Naive thymus-derived CD4-positive, alpha-beta T cell (primary cell): Measurements from ENCODE around the gene IFT172. TPM values are rescaled to one million over a fixed set of nuclear protein-coding genes. Genes with fewer than 3 reads are reported as not detected.

Source experiments
- ATAC-seq: fragments of 150-1000 bp; cut with Tn5 transposase; 2 replicates; pipeline ENCODE4 v1.10.0; 2021; ENCODE audit warnings: mild to moderate bottlenecking, moderate library complexity
- CTCF ChIA-PET: fragments of 350-600 bp; sonication (Branson Sonifier 250); formaldehyde crosslinking; loops from one replicate; lab custom pipeline; 2021; ENCODE audit warnings: antibody characterized with exemption; lab: Charles Lee
- POLR2A ChIA-PET: fragments of 350-600 bp; sonication (Branson Sonifier 250); formaldehyde crosslinking; loops from one replicate; lab custom pipeline; 2021; ENCODE audit warnings: antibody characterized with exemption, inconsistent platforms; lab: Charles Lee
- DNase-seq, 9 donors: peaks; one replicate each; pipeline versions ENCODE4 v3.0.0 to v3.0.0-alpha.2; 2020 to 2022; ENCODE audit warnings: mixed read lengths in 1 of 9
- H3K27ac ChIP-seq: one replicate; pipeline ENCODE4 v1.7.0; 2013; ENCODE audit warnings: mild to moderate bottlenecking, low read depth, low read length, moderate library complexity
- H3K27me3 ChIP-seq, 2 donors: one replicate each; pipeline ENCODE4 v1.7.0; 2013; ENCODE audit warnings: low read length in 2 of 2, mild to moderate bottlenecking in 2 of 2, moderate library complexity in 2 of 2; ENCODE audit not compliant: control insufficient read depth in 2 of 2, insufficient read depth in 2 of 2
- H3K36me3 ChIP-seq, 3 experiments: 1 replicate in 2 of 3; 2 replicates in 1 of 3; pipeline ENCODE4 v1.7.0; 2013; ENCODE audit warnings: low read length in 3 of 3, mild to moderate bottlenecking in 3 of 3, moderate library complexity in 1 of 3; ENCODE audit not compliant: insufficient read depth in 3 of 3, control insufficient read depth in 2 of 3
- H3K4me1 ChIP-seq, 2 donors: one replicate each; pipeline ENCODE4 v1.7.0; 2013; ENCODE audit warnings: low read length in 2 of 2, mild to moderate bottlenecking in 2 of 2, moderate library complexity in 1 of 2; ENCODE audit not compliant: control insufficient read depth in 2 of 2, insufficient read depth in 2 of 2
- H3K4me3 ChIP-seq: 2 replicates; pipeline ENCODE4 v1.7.0; 2013; ENCODE audit warnings: mild to moderate bottlenecking, low read length
- H3K9me3 ChIP-seq, 3 experiments: 1 replicate in 2 of 3; 2 replicates in 1 of 3; pipeline ENCODE4 v1.7.0; 2013; ENCODE audit warnings: low read length in 3 of 3; ENCODE audit not compliant: control insufficient read depth in 2 of 3
- H3K27ac Mint-ChIP-seq, 9 donors: one replicate each; pipeline ENCODE4 v1.8.0; 2020 to 2022; ENCODE audit warnings: mixed read lengths in 9 of 9, mild to moderate bottlenecking in 8 of 9, moderate library complexity in 5 of 9, inconsistent platforms in 2 of 9
- H3K27me3 Mint-ChIP-seq, 5 donors: one replicate each; pipeline ENCODE4 v1.8.0; 2021 to 2022; ENCODE audit warnings: mixed read lengths in 5 of 5, mild to moderate bottlenecking in 1 of 5
- H3K36me3 Mint-ChIP-seq, 5 donors: one replicate each; pipeline ENCODE4 v1.8.0; 2020 to 2022; ENCODE audit warnings: mixed read lengths in 5 of 5, mild to moderate bottlenecking in 3 of 5, inconsistent platforms in 1 of 5
- H3K4me1 Mint-ChIP-seq, 7 donors: one replicate each; pipeline ENCODE4 v1.8.0; 2020 to 2022; ENCODE audit warnings: mixed read lengths in 7 of 7, mild to moderate bottlenecking in 3 of 7, inconsistent platforms in 1 of 7
- H3K4me3 Mint-ChIP-seq, 10 donors: one replicate each; pipeline ENCODE4 v1.8.0; 2020 to 2022; ENCODE audit warnings: mild to moderate bottlenecking in 10 of 10, mixed read lengths in 10 of 10, moderate library complexity in 6 of 10, inconsistent platforms in 2 of 10
- H3K9me3 Mint-ChIP-seq, 11 donors: one replicate each; pipeline ENCODE4 v1.8.0; 2020 to 2022; ENCODE audit warnings: mixed read lengths in 11 of 11, mild to moderate bottlenecking in 4 of 11, inconsistent platforms in 1 of 11, moderate library complexity in 1 of 11
- intact Hi-C, 2 donors: fragments of 100-400 bp; cut with micrococcal nuclease; formaldehyde crosslinking; loops; one replicate each; pipeline ENCODE4 v1.15.1; 2023
- polyA plus RNA-seq, 2 donors: library from polyadenylated mRNA; unstranded; fragments of 300-500 nt; fragmentation: Illumina TruSeq; gene quantifications; one replicate each; pipeline ENCODE4 v1.2.3, GENCODE V29; 2021
- total RNA-seq, 6 experiments: library from RNA in 5 of 6; stranded (reverse) in 5 of 6; gene quantifications; 1 replicate in 5 of 6; 2 replicates in 1 of 6; pipeline ENCODE4 v1.2.3 and lab custom pipeline; 2021 to 2026

The IFT172 gene
- total and polyA plus RNA-seq, 7 experiments from 2014 or later = 1.4 to 35.8 (median 21.1) TPM

DNA sequence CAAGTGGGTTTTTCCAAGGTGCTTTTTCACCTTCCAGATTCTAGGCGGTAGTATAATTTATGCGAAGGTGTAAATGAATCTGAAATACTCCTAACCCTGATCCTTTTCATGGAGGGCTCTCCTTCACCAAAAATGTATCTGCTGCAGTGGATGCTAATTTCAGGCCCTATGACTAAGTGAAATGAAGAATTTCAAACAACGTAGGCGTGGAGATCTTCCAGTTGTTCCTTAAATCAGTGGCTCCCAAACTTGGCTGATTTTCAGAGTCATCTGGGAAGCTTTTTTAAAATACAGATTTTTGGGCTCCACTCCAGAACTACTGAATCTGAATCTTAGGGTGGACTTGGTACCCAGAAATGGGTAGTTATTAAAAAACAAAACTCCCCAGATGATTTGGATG lies 12.6 kb upstream of the IFT172 start:
- H3K4me1 Mint-ChIP-seq = no peaks in the 10 kb centered on the region
- DNase-seq (no peak), ATAC-seq (no peak)
- intact Hi-C loops = no loop called here
- peaks cover 0 to 2% (median 0%) of the 10 kb centered on the region in 11 donors for H3K9me3 Mint-ChIP-seq
- no peak overlapping the region for H3K4me3 Mint-ChIP-seq
- no peaks in the 10 kb centered on the region for H3K4me1 ChIP-seq
- no peak overlapping the region for H3K27ac Mint-ChIP-seq
- no peaks in the 10 kb centered on the region for H3K36me3 ChIP-seq
- H3K9me3 ChIP-seq = no peaks in the 10 kb centered on the region
- peaks cover 15 to 31% (median 19%) of the 10 kb centered on the region in 5 donors for H3K27me3 Mint-ChIP-seq
- ChIA-PET CTCF (no interaction called here), POLR2A (no interaction called here)
- H3K36me3 Mint-ChIP-seq = no peaks in the 10 kb centered on the region
- no peak overlapping the region for H3K4me3 ChIP-seq
- H3K27me3 ChIP-seq = peaks cover 0 to under 1% of the 10 kb centered on the region in 2 donors
- H3K27ac ChIP-seq = no peak overlapping the region

DNA sequence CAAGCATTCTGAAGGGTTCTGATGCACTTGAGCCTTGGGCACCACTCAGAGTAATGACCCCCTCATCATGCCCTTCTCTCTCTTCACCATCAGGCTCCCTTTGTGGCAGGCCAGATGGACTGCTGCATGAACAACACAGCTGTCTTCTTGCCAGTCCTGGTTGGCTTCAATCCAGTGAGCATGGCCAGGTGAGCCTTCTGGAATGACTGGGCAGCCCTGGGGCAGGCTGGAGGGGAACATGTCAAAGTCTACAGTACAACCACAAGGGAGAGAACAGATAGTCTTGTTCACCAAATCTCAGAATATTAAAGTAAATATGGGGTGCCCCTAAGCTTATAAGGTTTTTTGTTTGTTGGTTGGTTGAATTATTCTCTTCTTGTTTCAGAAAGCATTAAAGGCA lies 11.5 kb upstream of the IFT172 start:
- H3K9me3 ChIP-seq = no peaks in the 10 kb centered on the region
- intact Hi-C loops = no loop called here
- CTCF ChIA-PET = no interaction called here
- POLR2A ChIA-PET = interaction anchor here (1.1 kb wide), 1 partner anchor 11 kb away, joined by 3 read pairs; the partner anchor contains the start of gene IFT172
- peaks cover 0 to 3% of the 10 kb centered on the region in 2 donors for H3K27me3 ChIP-seq
- no peaks in the 10 kb centered on the region for H3K36me3 ChIP-seq
- no peak overlapping the region for H3K27ac ChIP-seq
- H3K27me3 Mint-ChIP-seq = peaks cover 24 to 42% (median 29%) of the 10 kb centered on the region in 5 donors
- DNase-seq (no peak), ATAC-seq (no peak)
- peaks cover 0 to under 1% (median 0%) of the 10 kb centered on the region in 7 donors for H3K4me1 Mint-ChIP-seq
- no peaks in the 10 kb centered on the region for H3K4me1 ChIP-seq
- H3K4me3 ChIP-seq = no peak overlapping the region
- H3K4me3 Mint-ChIP-seq = no peak overlapping the region
- H3K36me3 Mint-ChIP-seq = peaks cover 0 to 3% (median 0%) of the 10 kb centered on the region in 5 donors
- peaks cover 0 to 2% (median 0%) of the 10 kb centered on the region in 11 donors for H3K9me3 Mint-ChIP-seq
- no peak overlapping the region for H3K27ac Mint-ChIP-seq

DNA sequence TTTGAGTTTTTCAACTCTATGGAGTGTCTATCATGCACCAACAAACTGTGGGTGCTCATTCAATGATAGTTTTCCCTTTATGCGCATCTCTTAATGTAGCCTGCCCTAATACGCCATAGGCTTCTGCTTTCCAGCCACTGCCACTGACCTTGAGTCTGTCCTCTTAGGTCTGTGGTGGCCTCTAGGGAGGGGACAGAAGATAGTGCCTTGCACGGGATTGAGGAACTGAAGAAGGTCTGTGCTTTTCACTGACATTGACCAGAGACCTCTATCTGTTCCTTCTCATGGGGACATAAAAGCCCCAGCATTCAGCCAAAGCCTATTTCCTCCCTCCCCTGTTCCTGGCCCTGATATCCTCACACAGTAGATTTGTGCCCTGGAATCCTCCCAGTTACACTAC lies 9.4 kb upstream of the IFT172 start:
- ATAC-seq = no peak

DNA sequence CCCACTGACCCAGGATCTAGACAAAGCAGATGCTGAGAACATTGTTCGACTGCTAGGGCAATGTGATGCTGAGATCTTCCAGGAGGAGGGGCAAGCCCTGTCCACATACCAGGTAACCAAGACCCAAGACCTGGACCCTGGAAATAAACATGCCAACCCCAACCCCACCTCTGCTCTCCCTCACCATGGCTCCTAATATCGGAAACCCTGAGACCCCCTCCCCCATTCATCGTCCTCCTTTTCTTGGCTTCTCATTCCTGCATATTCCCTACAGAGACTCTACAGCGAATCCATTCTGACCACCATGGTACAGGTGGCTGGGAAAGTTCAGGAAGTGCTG lies 7.7 kb upstream of the IFT172 start:
- Mint-ChIP-seq H3K36me3 (peaks cover 0 to 5% (median 0%) of the 10 kb centered on the region in 5 donors), H3K27ac (no peak overlapping the region), H3K4me3 (peak overlapping the region in 2 of 10 donors; percentile 38 to 52), H3K4me1 (peaks cover 6 to 17% (median 8%) of the 10 kb centered on the region in 7 donors), H3K27me3 (peaks cover 46 to 65% (median 51%) of the 10 kb centered on the region in 5 donors), H3K9me3 (peaks cover 0 to 2% (median 0%) of the 10 kb centered on the region in 11 donors)
- H3K9me3 ChIP-seq = no peaks in the 10 kb centered on the region
- peaks cover 7 to 9% of the 10 kb centered on the region in 2 donors for H3K27me3 ChIP-seq
- ATAC-seq (no peak), DNase-seq (no peak)
- CTCF ChIA-PET = no interaction called here
- peaks cover 0 to 4% of the 10 kb centered on the region in 2 donors for H3K4me1 ChIP-seq
- no peak overlapping the region for H3K27ac ChIP-seq
- no peak overlapping the region for H3K4me3 ChIP-seq
- POLR2A ChIA-PET = no interaction called here
- H3K36me3 ChIP-seq = no peaks in the 10 kb centered on the region
- intact Hi-C loops = no loop called here

More for the DNA sequence above, 9.4 kb upstream of the IFT172 start:
- Histone ChIP-seq H3K9me3 (no peaks in the 10 kb centered on the region), H3K4me1 (peaks cover 0 to 4% of the 10 kb centered on the region in 2 donors), H3K4me3 (no peak overlapping the region), H3K27ac (no peak overlapping the region), H3K36me3 (no peaks in the 10 kb centered on the region), H3K27me3 (peaks cover 6 to 9% of the 10 kb centered on the region in 2 donors)
- Mint-ChIP-seq H3K27me3 (peaks cover 38 to 57% (median 42%) of the 10 kb centered on the region in 5 donors), H3K4me3 (no peak overlapping the region), H3K4me1 (peaks cover 6 to 9% (median 8%) of the 10 kb centered on the region in 7 donors), H3K36me3 (peaks cover 0 to 5% (median 0%) of the 10 kb centered on the region in 5 donors), H3K27ac (no peak overlapping the region), H3K9me3 (peaks cover 0 to 2% (median 0%) of the 10 kb centered on the region in 11 donors)
- POLR2A ChIA-PET = no interaction called here
- DNase-seq = no peak
- intact Hi-C loops = no loop called here
- CTCF ChIA-PET = no interaction called here

DNA sequence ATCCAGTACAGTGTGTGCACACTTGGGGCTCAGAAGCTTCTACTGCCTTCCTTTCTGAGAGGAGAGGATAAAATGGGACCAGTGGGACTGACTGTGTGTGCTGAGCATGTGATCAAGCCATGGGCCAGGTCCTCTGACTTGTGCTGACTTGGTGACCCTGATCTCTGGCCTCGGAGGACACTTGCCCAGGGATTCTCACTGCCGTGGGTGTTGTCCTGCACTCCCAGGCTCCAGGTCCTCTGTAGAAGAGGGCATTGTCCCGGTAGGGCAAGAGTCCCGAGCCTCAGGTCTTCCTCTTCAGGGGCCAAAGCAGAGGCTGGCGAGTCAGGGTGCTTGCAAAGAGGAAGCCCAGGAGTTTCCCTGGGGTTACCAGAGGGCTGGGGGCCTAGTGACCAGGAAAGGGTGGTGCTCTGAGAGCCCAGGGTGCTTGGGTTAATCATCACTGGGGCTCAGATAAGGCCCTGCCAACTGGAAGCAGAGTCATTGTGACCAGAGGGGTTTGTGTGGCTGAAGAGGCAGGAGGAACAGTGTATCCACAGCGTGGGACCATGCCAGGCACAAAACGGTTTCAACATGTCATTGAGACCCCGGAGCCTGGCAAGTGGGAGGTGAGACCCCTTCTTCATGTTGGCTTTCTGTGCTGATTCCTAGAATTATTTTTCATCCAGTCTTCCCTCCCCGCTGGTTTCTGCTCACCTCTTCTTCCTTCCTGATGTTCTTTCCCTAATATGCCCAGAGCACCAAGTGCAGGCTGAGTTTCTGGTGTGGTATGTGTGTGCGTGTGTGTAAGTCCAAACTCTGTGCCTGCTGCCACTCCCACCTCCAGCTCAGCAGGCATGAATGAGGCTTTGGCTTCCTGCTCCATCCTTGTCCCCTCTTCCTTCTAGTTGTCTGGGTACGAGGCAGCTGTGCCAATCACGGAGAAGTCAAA lies 7.1 kb upstream of the IFT172 start, which contains the start of gene GCKR:
Gene GCKR (plus strand): TSS at position 483 of the 931 bp plus-strand sequence. CDS start 66 bp downstream, at position 549.
- DNase-seq = no peak
- Mint-ChIP-seq H3K4me1 (peaks cover 6 to 17% (median 8%) of the 10 kb centered on the region in 7 donors), H3K9me3 (peaks cover 0 to 2% (median 0%) of the 10 kb centered on the region in 11 donors)

DNA sequence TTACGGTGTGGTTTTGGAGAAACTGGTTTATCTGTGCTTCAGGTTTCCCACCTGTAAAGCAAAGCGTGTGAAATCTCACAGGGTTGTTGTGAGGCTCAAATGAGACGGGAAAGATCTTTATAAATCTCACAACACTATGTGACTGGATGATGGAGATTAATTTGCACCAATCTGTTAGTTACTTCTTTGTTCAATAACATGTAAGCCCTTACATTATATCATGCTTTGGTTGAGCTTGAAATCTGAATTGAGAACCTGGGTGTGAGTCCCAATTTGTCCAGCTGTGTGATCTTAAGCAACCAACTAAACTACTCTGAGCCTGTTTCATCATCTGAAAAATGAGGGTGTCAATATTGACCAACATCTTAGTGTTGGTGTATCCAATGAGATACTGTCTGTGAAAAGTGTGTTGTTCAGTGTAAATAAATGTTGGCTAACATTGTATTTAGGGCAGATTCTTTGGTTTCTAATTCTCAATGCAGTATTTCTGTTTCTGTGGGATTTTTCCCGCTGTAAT lies 6.4 kb upstream of the IFT172 start:
- Histone ChIP-seq H3K4me1 (peaks cover 0 to 4% of the 10 kb centered on the region in 2 donors), H3K36me3 (no peaks in the 10 kb centered on the region), H3K4me3 (no peak overlapping the region), H3K27me3 (peaks cover 7 to 9% of the 10 kb centered on the region in 2 donors), H3K27ac (no peak overlapping the region), H3K9me3 (no peaks in the 10 kb centered on the region)
- peaks cover 0 to 2% (median 0%) of the 10 kb centered on the region in 11 donors for H3K9me3 Mint-ChIP-seq
- H3K27me3 Mint-ChIP-seq = peaks cover 46 to 62% (median 51%) of the 10 kb centered on the region in 5 donors
- ChIA-PET POLR2A (no interaction called here), CTCF (interaction anchor here (0.9 kb wide), 1 partner anchor 16 kb away, joined by 3 read pairs; no protein-coding TSS in a partner anchor)
- ATAC-seq (no peak), DNase-seq (no peak)
- peaks cover 6 to 17% (median 8%) of the 10 kb centered on the region in 7 donors for H3K4me1 Mint-ChIP-seq
- peaks cover 0 to 5% (median 0%) of the 10 kb centered on the region in 5 donors for H3K36me3 Mint-ChIP-seq
- no peak overlapping the region for H3K27ac Mint-ChIP-seq
- H3K4me3 Mint-ChIP-seq = peak overlapping the region; percentile 36 to 87 (median 72)
- intact Hi-C loops = no loop called here

More for the DNA sequence above, 7.1 kb upstream of the IFT172 start, which contains the start of gene GCKR:
- Histone ChIP-seq H3K4me1 (peaks cover 0 to 4% of the 10 kb centered on the region in 2 donors), H3K27ac (no peak within 1 kb of the TSS), H3K4me3 (no peak within 1 kb of the TSS), H3K27me3 (peaks cover 7 to 9% of the 10 kb centered on the region in 2 donors), H3K36me3 (no peaks in the 10 kb centered on the region), H3K9me3 (no peaks in the 10 kb centered on the region)
- CTCF ChIA-PET = no interaction called here
- Mint-ChIP-seq H3K4me3 (peak within 1 kb of the TSS; percentile 36 to 87 (median 72)), H3K27ac (no peak within 1 kb of the TSS), H3K36me3 (peaks cover 0 to 5% (median 0%) of the 10 kb centered on the region in 5 donors), H3K27me3 (peaks cover 46 to 62% (median 51%) of the 10 kb centered on the region in 5 donors)
- peak; percentile 69 for ATAC-seq
- POLR2A ChIA-PET = no interaction called here
- intact Hi-C loops = no loop called here
